Hippocampal formation (tissue), 2 donors: ENCODE results near the gene TTC38.
"Not testable (repeated sequence)": the region's sequence is repeated elsewhere in the genome, so short reads cannot be mapped to it uniquely, and the experiment has no call there.

Source experiments
- DNase-seq, 2 donors: peaks; one replicate each; lab custom pipeline; 2025; lab: John Stamatoyannopoulos, UW

TTC38 gene

DNA sequence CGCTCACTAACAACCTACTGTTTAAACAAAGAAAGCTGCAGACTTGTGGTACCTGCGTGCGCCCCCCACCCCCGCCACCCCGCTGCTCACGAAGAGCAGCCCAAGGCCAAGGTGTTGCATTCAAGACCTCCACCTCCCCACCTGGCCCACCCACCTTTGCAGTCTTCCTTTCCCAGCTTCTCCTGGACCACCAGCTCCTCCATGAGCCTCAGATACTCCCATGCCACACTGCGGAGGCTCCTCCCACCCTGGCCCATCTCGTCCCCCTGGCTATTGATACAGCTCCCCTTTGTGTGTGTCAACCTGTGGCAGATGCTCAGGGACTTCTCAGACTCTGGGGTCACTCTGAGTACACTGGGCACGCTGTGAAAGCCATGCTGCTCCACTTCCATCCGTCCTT is 21.6 kb upstream of the TTC38 start:
- DNase-seq = no peak

DNA sequence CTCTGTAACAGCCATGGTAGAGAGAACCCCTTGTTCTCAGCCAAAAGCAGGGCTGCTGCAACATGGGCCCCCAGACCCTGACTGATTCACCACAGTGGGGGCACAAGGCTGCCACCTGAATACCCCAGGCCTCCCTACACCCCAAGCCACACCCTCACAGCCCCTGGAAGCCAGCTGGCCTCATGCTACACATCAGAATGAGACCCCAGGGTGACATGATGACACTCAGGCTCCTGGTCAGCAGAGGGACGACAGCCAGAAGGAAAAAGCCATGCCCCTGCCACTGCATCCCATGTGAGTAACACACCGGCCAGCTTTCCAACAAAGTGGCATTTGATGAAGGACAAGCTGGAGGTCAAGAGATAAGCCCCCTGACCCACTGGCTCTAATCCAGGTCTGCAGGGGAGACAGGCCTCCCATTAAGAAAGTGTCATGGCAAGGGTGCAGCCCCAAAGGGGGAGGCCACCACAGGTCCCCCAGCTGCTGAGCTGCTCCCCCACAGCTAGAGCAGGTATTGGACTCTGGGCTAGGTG is 20.3 kb upstream of the TTC38 start:
- DNase-seq = no peak

DNA sequence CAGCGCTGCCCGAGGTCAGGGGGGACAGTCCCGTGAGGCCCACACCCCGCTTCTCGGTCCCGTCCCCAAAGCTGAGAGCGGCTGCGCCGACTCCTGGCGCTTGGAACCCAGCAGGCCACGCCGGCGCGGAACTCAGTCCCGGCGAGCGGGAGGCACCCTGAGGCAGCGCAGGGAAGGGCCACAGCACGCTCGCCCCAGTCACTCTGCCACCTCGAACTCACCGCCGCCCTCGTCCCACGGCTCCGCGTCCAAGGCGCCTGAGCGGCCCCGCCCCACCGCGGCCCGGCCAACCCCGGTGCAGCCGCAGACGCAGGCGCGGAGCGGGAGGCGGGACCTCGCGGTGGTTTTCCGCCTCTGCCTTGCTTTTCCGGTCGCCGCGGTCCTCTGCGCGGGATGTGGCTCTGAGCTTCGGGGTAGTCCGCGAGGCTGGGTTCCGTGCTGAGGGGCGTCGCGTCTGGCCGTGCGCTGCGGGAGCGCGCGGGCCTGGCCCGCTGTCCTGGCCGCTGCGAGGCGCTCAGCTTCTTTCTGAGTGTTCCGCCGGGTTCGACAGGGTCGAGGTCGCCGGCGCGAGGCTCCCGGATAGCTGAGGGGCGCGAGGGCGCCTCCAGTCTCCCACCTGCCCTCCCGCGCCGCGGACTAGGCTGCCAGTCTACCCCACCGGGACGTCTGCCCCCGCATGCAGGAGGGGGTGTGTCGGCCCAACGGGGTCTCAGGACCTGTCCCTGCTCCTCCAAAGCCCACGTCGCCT is 17.6 kb upstream of the TTC38 start, which contains the start of gene CDPF1:
TSS of gene CDPF1 (minus strand) at position 259 of the 748 bp plus-strand sequence. CDS start 2,009 bp downstream, outside the sequence.
- peak; percentile 59 to 90 for DNase-seq

DNA sequence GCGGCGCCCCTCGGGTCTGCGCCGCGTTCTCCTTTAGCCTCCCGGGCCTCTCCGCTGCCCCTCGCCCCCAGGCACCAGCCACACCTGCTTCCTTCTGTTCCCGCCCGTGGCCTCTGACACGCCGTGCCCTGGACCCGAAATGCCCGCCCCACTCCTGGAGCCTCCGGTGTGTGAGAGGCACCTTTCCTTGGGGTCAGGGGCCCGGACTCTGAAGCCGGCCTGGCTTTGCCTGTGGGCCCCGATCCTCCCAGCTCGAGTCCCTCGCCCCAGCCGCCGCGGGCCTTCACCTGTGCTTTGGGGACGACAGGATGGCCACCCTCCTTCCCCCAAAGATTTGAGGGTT is 17.1 kb upstream of the TTC38 start:
- DNase-seq = no peak

DNA sequence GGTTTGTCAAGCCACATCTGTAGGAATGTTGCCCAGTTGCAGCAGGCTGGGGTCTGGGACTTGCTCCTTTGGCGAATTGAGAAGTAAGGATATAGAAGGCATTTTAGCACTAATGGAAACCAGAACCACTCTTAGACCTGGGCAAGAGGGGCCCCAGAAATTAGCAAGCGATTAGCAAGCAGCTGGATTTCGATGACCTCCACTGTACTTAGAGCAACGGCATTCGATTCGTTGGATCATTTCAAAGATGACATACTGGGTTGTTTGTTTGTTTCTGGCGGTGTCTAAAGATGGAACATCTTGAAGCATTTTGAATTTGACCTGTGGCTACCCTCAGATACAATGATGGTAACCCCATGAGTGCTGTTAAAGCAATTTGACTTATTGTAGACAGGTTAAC is 16.5 kb upstream of the TTC38 start:
- no peak for DNase-seq

DNA sequence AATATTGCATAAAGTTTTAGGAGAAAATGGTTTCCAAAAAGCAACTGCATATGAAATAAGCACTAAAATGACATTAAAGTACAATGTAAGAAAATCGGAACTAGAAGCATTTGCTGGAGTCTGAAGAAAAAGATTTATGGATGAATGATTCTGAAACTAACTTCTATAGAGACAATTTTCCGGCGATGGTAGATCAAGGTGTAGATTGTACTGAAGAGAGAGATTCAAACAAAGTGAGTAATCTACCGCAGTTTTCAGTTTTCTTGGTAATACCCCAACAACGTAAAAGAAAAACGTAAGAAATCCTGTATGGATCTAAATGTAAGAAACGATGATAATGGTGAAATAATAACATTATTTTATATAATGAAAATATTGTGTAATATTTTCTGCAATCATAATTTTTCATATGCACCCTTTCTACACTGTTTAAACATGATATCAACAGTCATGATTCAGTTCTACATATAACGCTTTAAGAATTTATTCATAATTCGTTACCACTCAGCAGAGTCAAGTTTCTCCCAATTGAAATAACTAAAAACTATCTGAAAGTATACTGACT is 15.9 kb upstream of the TTC38 start:
- no peak for DNase-seq

DNA sequence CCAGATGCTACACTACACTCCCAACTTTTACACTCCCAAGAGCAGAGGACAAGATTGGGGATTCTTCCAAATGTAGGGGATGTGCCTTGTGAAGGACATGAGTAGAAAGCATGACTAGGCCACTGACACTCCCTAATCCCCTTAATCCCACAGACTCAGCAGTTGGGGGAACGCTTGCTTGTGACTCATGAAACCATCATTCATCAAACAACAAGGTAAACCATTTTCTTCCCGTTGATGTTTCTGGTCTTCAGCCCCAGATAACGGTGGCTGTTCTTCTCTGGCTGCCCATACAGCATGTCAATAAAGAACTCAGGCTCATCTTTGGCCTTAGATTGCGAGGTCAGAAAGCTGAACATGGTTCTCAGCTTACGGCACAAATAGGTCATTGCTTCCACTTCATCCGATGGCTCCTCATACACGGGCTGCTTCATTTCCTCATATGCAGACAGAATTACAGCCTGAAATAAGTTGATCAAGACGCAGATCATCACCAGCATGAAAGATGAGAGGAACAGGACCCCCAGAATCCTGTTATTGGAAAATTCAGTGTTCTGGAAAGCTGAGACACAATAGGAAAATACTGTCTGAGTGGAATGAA is 11.3 kb upstream of the TTC38 start:
- no peak for DNase-seq

DNA sequence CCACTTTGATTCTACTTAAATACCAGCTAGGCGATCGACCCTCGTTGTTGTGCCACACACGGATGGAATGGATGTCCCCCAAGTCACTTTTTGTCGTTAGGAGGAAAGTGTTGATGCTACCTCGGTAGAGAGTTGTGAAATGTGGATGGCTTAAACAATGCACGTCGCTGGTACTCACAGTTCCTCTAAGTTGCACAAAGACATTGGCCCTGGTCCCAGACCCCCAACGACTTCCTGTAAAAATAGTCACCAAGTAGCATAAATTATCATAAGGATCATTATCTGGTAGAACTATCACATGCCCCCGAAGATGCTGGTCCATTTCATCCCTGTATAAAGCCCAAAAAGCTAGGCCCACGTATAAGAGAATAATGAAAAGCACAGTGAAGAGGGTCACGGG is 8.4 kb upstream of the TTC38 start:
- DNase-seq = no peak

DNA sequence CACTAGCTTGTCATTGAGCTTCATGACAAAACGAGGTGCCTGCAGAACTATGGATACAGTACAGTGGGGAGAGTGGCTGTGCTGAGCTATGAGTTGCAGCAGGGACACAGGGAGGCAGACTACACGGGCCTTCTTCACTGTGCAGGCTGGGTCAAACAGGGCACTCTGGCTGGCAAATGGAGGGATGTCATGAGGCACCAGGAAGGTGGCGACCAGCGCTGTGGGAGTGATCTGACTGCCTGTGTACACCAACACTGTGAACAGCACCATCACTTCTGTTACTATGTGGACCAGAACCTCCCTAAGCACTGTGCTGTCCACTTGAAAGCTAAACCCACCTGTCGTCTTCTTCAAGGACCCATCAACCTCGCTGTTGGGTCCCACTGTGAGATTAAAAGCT is 7.8 kb upstream of the TTC38 start:
- DNase-seq = no peak

DNA sequence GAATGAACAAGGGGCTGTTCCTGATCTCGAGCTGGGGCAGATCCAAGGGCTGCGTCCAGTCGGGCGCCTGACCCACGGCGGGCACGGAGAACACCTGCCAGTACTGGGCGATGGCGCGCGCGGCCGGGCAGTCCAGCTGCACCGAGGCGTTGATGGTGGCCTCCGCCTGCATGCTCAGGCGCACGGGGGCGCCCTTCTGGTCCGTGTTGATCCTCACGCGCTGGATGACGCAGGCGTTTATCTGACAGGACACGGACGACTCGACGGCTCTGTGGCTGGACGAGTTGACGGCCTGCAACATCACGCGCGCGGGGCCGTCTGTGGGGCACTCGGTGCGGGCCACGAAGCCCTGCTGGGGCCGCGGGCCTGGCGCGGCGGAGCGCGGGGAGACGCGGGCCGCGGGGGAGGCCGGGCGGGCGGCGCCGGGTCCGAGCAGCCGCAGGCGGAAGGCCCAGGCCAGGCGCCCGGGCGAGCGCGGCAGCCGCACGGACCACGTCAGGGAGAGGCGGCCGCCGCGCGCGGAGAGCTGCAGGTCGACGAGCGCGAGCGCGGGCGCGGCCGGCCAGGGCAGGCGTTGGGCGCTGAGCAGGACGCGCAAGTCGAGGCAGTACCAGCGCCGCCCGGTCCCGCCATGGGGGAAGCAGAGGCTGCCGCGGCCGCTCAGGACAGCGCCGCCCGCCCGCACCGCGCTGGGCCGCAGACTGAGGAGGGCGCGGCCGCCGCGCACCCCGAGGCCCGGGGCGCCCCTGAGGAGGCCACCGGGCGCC is 5.2 kb upstream of the TTC38 start:
- peak in 1 of 2 donors; percentile 21 for DNase-seq

DNA sequence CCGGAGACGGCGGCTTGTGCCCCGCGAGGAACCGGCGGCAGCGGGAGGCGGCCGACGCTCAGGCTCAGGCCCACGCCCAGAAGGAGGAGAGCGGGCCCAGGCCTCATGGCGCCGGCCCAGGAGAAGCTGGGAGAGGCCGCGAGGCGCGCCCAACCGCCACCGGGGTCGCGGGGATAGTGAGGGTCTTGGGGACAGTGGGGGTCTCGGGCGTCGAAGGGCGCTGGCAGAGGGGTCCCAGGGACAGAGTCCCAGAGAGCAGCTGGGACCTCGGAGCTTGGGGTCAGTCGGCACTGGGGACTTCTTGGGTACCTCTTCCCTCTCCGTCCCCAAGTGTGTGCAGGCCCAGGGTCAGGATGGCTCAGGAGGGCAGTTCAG is 4.6 kb upstream of the TTC38 start, which contains the start of gene PKDREJ:
TSS of gene PKDREJ (minus strand) at position 128 of the 375 bp plus-strand sequence. CDS start at position 107, 21 bp downstream.
- DNase-seq = no peak

DNA sequence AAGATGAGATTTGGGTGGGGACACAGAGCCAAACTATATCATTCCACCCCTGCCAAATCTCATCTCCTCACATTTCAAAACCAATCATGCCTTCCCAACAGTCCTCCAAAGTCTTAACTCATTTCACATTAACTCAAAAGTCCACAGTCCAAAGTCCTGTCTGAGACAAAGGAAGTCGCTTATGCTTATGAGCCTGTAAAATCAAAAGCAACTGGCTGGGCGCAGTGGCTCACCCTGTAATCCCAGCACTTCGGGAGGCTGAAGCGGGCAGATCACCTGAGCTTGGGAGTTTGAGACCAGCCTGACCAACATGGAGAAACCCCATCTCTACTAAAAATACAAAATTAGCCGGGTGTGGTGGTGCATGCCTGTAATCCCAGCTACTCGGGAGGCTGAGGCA is 3.3 kb upstream of the TTC38 start:
- not testable (repeated sequence) for DNase-seq

DNA sequence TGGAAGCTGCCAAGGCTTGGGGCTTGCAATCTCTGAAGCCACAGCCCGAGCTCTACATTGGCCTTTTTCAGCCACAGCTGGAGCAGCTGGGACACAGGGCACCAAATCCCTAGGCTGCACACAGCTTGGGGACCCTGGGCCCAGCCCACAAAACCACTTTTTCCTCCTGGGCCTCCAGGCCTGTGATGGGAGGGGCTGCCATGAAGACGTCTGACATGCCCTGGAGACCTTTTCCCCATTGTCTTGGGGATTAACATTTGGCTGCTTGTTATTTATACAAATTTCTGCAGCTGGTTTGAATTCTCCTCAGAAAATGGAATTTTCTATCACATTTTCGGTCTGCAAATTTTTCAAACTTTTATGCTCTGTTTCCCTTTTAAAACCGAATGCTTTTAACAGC is 2.2 kb upstream of the TTC38 start:
- not testable (repeated sequence) for DNase-seq

DNA sequence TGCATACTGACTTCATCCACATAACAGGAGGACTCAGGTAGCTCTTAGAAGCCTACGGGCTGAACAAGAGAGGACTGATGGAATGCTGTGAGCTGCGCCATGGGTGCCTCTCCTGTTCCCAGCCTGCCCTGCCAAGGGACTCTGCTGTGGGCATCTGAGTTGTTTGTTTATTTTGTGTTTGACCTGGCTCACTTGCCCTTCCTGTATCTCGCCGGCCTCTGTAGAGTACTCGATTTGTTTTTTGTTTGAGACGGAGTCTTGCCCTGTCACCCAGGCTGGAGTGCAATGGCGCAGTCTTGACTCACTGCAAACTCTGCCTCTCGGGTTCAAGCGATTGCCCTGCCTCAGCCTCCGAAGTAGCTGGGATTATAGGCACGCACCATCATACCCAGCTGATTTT is 1.8 kb downstream of the TTC38 start:
- no peak for DNase-seq

DNA sequence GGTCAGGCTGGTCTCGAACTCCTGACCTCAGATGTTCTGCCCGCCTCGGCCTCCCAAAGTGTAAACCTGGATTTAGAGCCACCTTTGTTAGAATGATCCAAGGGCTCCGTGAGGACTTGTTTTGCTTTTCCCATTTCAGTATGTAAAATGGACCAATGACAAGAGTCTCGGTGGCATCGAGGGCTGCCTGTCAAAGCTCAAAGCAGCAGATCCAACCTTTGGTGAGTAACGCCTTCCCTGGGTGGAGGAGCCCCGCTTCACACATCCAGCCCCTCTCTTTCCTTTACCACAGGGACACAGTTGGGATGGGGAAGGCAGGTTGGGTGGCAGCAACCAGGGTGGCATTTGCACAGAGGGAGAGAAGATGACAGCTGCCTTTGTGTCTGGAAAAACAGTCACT is 4.4 kb downstream of the TTC38 start:
- no peak for DNase-seq

DNA sequence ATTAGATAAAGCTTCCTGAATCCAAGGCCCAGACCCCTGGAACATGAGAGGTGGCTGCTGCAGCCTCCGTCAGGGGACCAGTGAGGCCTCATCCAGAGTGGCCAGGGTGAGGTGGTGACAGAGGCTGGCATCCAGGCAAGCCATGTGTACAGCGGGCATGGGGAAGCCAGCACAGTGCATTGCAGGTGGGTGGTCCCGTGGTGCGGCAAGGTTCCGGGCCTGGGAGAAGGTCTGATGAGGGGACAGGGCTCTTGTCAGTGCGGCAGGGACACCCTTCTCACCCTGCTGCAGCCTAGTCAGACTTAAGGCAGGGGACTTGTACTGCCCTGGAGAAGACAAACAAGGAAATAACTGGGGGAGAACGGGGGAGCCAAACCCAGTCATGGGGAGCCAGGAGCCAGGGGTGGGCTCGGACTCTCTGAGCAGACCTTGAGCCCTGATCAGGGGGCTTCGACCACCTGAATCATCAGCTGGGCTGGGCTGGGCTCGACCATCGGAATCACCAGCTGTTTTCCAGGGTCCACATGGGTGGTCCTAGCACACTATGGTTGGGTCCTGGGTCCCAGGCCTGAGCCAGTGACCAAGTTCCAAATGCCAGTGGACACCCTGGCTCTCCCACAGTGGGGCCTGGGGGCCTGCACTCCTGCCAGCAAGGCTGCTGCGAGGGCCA is 5.1 kb downstream of the TTC38 start:
- no peak for DNase-seq

DNA sequence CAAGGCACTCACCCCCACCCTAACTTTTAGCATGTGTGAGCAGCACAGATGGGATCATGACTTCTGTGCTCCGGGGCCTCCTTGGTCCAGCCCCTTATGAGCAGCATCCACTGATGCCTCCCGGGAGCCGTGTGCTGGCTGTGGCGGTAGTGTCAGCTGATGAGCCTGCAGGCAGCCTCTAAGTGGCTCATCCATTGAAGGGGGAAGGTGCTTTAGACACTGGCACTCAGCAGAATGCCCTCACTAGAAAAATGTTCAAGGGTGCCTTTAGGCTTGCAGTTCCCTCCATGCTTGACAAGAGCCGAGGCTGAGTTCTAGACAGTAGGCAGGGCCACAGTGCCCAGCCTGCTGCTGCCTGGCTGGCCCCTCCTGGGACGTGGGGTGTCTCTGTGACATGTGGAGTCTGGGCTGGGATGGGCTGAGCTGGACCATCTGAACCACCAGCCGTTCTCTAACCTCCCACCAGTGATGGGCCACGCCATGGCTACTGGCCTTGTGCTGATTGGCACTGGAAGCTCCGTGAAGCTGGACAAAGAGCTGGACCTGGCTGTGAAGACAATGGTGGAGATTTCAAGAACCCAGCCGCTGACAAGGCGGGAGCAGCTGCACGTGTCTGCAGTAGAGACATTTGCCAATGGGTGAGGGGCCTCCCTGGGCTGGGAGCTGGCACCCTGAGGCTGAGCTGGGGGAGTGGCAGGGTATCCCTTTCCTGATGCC is 5.8 kb downstream of the TTC38 start:
- DNase-seq = no peak

DNA sequence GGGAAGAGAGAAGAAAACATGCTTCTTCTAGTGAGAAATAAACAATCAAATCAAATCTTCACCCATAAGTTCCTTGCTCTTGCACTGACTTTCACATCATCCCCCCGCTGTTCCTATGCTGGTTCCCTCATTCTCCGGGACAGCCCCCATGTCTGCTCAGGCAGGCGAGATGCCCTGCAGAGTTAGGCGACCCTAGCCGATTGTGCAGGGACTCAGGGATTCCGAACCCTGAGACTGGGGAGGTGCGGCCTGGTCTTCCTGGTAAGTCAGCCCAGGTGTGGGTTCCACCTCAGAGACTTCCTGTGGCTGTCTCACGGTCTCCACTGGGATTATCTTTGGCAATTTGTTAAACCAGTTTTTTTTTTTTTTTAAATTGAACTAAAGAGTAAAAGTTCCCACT is 6.6 kb downstream of the TTC38 start:
- no peak for DNase-seq

DNA sequence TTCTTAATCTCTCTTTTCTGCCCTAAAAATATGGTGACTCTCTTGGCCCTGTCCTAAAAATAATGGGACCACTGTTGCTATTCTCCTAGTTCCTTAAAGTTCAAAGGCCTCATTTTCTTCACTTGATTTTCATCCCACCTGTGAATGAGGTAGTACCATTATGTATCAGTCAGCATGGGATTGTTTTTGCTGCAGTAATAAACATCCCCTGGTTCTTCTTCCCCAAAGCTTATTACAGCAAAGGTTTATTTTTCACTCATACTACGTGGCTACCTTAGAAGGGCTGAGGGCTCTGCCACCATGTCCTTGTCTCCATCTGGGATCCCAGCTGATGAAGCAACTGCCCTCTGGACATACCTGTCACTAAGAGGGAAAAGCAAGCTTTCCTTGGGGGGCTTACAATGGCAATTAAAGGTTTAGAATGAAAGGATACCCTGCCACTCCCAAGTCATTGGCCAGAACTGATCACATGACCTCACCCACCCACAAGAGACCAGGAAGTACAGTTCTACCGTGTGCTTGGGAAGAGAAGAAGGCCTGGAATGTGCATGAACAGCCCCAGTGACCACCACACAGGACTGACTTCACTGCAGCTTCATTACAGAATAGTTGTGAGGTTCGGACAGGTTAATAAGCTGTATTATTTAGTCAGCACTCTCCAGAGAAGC is 7.8 kb downstream of the TTC38 start:
- no peak for DNase-seq

DNA sequence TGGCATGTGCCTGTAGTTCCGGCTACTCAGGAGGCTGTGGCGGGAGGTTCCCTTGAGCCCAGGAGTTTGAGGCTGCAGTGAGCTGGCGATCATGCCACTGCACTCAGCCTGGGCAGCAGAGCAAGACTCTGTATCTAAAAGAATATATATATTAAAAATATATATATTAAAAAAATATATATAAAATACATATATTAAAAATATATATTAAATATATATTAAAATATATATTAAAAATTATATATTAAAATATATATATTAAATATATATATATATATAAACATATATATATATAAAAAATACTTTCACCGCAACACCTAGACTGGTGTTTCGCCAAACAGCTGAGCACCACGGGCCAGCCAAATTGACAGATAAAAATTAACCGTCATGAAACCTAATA is 8.8 kb downstream of the TTC38 start:
- no peak for DNase-seq
